ENCODE results near the gene SUPT4H1.
"Not testable (repeated sequence)": the region's sequence is repeated elsewhere in the genome, so short reads cannot be mapped to it uniquely, and the experiment has no call there.

SUPT4H1 gene

GRCh38 chr17:58345500-58345899 is 6.5 kb downstream of the SUPT4H1 start:
- Mint-ChIP-seq H3K27me3 (no peaks in the 10 kb centered on the region), H3K9me3 (no peaks in the 10 kb centered on the region), H3K4me1 (ENCODE audit: low read depth) (peaks cover 86% of the 10 kb centered on the region), H3K27ac (peak overlapping the region; percentile 97), H3K36me3 (ENCODE audit: low read depth) (peaks cover 90% of the 10 kb centered on the region), H3K4me3 (no peak overlapping the region)
- intact Hi-C loops (cut with micrococcal nuclease) = loop anchor here (2.0 kb wide), 1 partner anchor 17 kb away; the partner anchor contains the start of gene TSPOAP1

GRCh38 chr17:58344791-58345157 is 7.2 kb downstream of the SUPT4H1 start:
- H3K4me1 Mint-ChIP-seq (ENCODE audit: low read depth) = peaks cover 91% of the 10 kb centered on the region
- peaks cover 83% of the 10 kb centered on the region for H3K36me3 Mint-ChIP-seq (ENCODE audit: low read depth)
- no peaks in the 10 kb centered on the region for H3K27me3 Mint-ChIP-seq
- H3K27ac Mint-ChIP-seq = peak overlapping the region; percentile 97
- no peaks in the 10 kb centered on the region for H3K9me3 Mint-ChIP-seq
- intact Hi-C loops (cut with micrococcal nuclease) = loop anchor here (1.0 to 2.0 kb wide), 2 partner anchors 8 to 16 kb away; partner anchors contain the start of genes SUPT4H1 and TSPOAP1
- peak overlapping the region; percentile 67 for H3K4me3 Mint-ChIP-seq

GRCh38 chr17:58344047-58344790 is 7.8 kb downstream of the SUPT4H1 start:
- H3K27ac Mint-ChIP-seq = peak overlapping the region; percentile 97

GRCh38 chr17:58343131-58343530 is 8.9 kb downstream of the SUPT4H1 start:
- Mint-ChIP-seq H3K27me3 (no peaks in the 10 kb centered on the region), H3K27ac (peak overlapping the region; percentile 97), H3K4me1 (ENCODE audit: low read depth) (peaks cover 91% of the 10 kb centered on the region), H3K36me3 (ENCODE audit: low read depth) (peaks cover 67% of the 10 kb centered on the region), H3K9me3 (no peaks in the 10 kb centered on the region), H3K4me3 (peak overlapping the region; percentile 67)
- intact Hi-C loops (cut with micrococcal nuclease) = no loop called here

More at GRCh38 chr17:58344047-58344790, 7.8 kb downstream of the SUPT4H1 start:
- H3K4me3 Mint-ChIP-seq = peak overlapping the region; percentile 67
- H3K4me1 Mint-ChIP-seq (ENCODE audit: low read depth) = peaks cover 91% of the 10 kb centered on the region
- peaks cover 78% of the 10 kb centered on the region for H3K36me3 Mint-ChIP-seq (ENCODE audit: low read depth)
- intact Hi-C loops (cut with micrococcal nuclease) = loop anchor here (1.0 to 2.0 kb wide), 2 partner anchors 8 to 15 kb away; partner anchors contain the start of genes SUPT4H1 and TSPOAP1
- no peaks in the 10 kb centered on the region for H3K27me3 Mint-ChIP-seq
- no peaks in the 10 kb centered on the region for H3K9me3 Mint-ChIP-seq

GRCh38 chr17:58341861-58342475 is 10.0 kb downstream of the SUPT4H1 start:
- H3K36me3 Mint-ChIP-seq (ENCODE audit: low read depth) = peaks cover 55% of the 10 kb centered on the region
- no peaks in the 10 kb centered on the region for H3K9me3 Mint-ChIP-seq
- H3K27me3 Mint-ChIP-seq = no peaks in the 10 kb centered on the region
- peaks cover 93% of the 10 kb centered on the region for H3K4me1 Mint-ChIP-seq (ENCODE audit: low read depth)
- no peak overlapping the region for H3K4me3 Mint-ChIP-seq
- H3K27ac Mint-ChIP-seq = peak overlapping the region; percentile 73
- intact Hi-C loops (cut with micrococcal nuclease) = no loop called here

GRCh38 chr17:58341136-58341860 is 10.7 kb downstream of the SUPT4H1 start:
- intact Hi-C loops (cut with micrococcal nuclease) = not testable (repeated sequence)
- H3K27ac Mint-ChIP-seq = peak overlapping the region; percentile 73

GRCh38 chr17:58340405-58340876 is 11.6 kb downstream of the SUPT4H1 start:
- peaks cover 40% of the 10 kb centered on the region for H3K36me3 Mint-ChIP-seq (ENCODE audit: low read depth)
- H3K9me3 Mint-ChIP-seq = no peaks in the 10 kb centered on the region
- peaks cover 94% of the 10 kb centered on the region for H3K4me1 Mint-ChIP-seq (ENCODE audit: low read depth)
- H3K27ac Mint-ChIP-seq = peak overlapping the region; percentile 100
- intact Hi-C loops (cut with micrococcal nuclease) = no loop called here
- peak overlapping the region; percentile 75 for H3K4me3 Mint-ChIP-seq
- no peaks in the 10 kb centered on the region for H3K27me3 Mint-ChIP-seq

More at GRCh38 chr17:58341136-58341860, 10.7 kb downstream of the SUPT4H1 start:
- not testable (repeated sequence) for H3K27me3 Mint-ChIP-seq, H3K9me3 Mint-ChIP-seq, H3K4me3 Mint-ChIP-seq
- H3K36me3 Mint-ChIP-seq (ENCODE audit: low read depth) = peaks cover 48% of the 10 kb centered on the region
- H3K4me1 Mint-ChIP-seq (ENCODE audit: low read depth) = peaks cover 94% of the 10 kb centered on the region

GRCh38 chr17:58339755-58340404 is 12.1 kb downstream of the SUPT4H1 start:
- intact Hi-C loops (cut with micrococcal nuclease) = no loop called here
- peak overlapping the region; percentile 75 for H3K4me3 Mint-ChIP-seq
- H3K4me1 Mint-ChIP-seq (ENCODE audit: low read depth) = peaks cover 94% of the 10 kb centered on the region
- H3K36me3 Mint-ChIP-seq (ENCODE audit: low read depth) = peaks cover 34% of the 10 kb centered on the region
- H3K27me3 Mint-ChIP-seq = no peaks in the 10 kb centered on the region
- H3K9me3 Mint-ChIP-seq = no peaks in the 10 kb centered on the region
- peak overlapping the region; percentile 100 for H3K27ac Mint-ChIP-seq

- H3K27me3 Mint-ChIP-seq = no peaks in the 10 kb centered on the region
- peaks cover 94% of the 10 kb centered on the region for H3K4me1 Mint-ChIP-seq (ENCODE audit: low read depth)
- peak overlapping the region; percentile 100 for H3K27ac Mint-ChIP-seq
- H3K36me3 Mint-ChIP-seq (ENCODE audit: low read depth) = peaks cover 26% of the 10 kb centered on the region
- intact Hi-C loops (cut with micrococcal nuclease) = loop anchor here (1.0 kb wide), 1 partner anchor 10 kb away; no protein-coding TSS in a partner anchor
- H3K4me3 Mint-ChIP-seq = peak overlapping the region; percentile 75
- no peaks in the 10 kb centered on the region for H3K9me3 Mint-ChIP-seq
Observed at GRCh38 chr17:58338841-58339754, 12.9 kb downstream of the SUPT4H1 start.

- Mint-ChIP-seq H3K9me3 (no peaks in the 10 kb centered on the region), H3K36me3 (ENCODE audit: low read depth) (peaks cover 21% of the 10 kb centered on the region), H3K27me3 (no peaks in the 10 kb centered on the region), H3K4me3 (peak overlapping the region; percentile 77), H3K27ac (peak overlapping the region; percentile 100), H3K4me1 (ENCODE audit: low read depth) (peaks cover 94% of the 10 kb centered on the region)
- intact Hi-C loops (cut with micrococcal nuclease) = loop anchor here (1.0 kb wide), 1 partner anchor 9 kb away; no protein-coding TSS in a partner anchor
Observed at GRCh38 chr17:58338454-58338840, 13.6 kb downstream of the SUPT4H1 start.

GRCh38 chr17:58337600-58338453 is 14.2 kb downstream of the SUPT4H1 start:
- Mint-ChIP-seq H3K36me3 (ENCODE audit: low read depth) (peaks cover 19% of the 10 kb centered on the region), H3K9me3 (no peaks in the 10 kb centered on the region), H3K27me3 (no peaks in the 10 kb centered on the region), H3K4me1 (ENCODE audit: low read depth) (peaks cover 94% of the 10 kb centered on the region), H3K27ac (peak overlapping the region; percentile 100), H3K4me3 (peak overlapping the region; percentile 77)
- intact Hi-C loops (cut with micrococcal nuclease) = loop anchor here (1.0 kb wide), 1 partner anchor 9 kb away; no protein-coding TSS in a partner anchor

GRCh38 chr17:58337210-58337599 is 14.8 kb downstream of the SUPT4H1 start:
- peaks cover 20% of the 10 kb centered on the region for H3K36me3 Mint-ChIP-seq (ENCODE audit: low read depth)
- H3K27ac Mint-ChIP-seq = peak overlapping the region; percentile 100
- H3K4me3 Mint-ChIP-seq = peak overlapping the region; percentile 77
- peaks cover 91% of the 10 kb centered on the region for H3K4me1 Mint-ChIP-seq (ENCODE audit: low read depth)
- intact Hi-C loops (cut with micrococcal nuclease) = no loop called here
- H3K27me3 Mint-ChIP-seq = no peaks in the 10 kb centered on the region
- no peaks in the 10 kb centered on the region for H3K9me3 Mint-ChIP-seq
